RPMI8226 (cell line): Measurements from ENCODE around the gene TIE1.

Experiments
- DNase-seq: peaks from one replicate; pipeline ENCODE4 v3.0.0-alpha.2; 2015

TIE1 gene

DNA sequence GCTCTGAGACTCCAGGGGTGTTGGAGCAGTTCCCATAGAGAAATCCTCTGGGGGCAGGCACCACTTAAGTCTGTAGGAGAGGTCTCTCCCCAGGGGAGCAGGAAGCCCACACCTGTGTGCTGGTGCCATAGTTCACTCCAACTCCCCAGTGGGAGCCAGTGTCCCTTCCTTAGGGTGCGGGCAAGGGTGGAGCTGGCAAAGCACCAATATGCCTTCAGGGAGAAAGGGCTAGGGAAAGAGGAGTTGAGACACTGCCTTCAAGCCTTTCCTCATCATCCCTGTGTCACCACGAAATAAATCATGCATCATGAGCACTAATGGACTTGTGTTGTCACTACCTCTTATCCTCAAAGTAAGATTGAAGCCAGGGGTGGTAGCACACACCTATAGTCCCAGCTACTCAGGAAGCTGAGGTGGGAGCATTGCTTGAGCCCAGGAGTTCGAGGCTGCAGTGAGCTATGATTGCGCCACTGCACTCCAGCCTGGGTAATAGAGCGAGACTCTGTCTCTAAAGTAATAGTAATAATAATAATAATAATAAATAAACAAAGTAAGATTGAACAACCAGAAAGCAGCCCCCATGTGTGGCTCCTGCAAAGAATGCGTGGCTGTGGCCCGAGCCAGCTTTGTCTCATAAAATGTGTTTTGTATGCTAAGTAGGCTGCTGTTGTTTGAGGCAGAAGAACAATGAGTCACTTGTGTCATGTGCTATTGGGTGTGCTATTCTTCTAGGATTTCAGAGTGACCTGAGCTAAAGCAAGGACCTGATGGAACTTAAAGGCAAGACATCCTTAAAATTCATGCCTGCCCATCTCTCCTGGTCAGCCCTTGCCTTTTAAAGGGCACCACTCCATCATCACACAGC lies 6.7 kb upstream of the TIE1 start:
- DNase-seq, result no peak

DNA sequence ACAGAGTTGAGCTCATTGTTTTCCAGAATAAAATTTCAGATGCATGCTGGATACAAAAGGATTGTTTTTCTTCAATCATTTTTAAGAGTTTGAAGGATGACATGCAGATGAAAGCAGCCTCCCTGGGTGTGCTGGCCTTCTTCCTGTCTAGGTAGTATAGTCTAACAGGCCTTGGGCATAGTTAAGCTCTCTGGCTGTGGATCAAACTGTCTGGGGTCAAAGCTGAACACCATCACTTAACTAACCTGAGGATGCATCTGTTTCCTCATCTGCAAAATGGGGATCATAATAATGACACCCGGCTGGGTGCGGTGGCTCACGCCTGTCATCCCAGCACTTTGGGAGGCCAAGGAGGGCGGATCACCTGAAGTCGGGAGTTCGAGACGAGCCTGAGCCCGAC lies 6.0 kb upstream of the TIE1 start:
- no peak for DNase-seq

DNA sequence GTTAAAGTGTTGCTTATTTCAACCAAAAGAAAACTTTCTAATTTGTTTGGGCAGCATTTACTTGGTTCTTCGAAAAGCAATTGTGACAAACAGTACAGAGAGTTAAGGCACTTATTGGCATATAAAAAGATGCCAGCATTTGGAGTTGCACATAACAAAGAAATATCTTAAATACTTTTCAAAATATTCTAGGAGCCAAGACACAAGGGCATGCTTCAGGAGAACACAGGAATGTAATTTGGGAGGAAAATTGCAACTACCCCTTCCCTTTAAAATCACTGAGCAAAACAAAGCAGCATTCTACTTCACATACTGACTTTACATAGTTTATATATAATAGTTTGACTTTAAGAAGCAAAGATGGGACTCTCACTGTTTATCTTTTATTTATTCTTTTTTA lies 4.6 kb upstream of the TIE1 start:
- DNase-seq, result no peak

DNA sequence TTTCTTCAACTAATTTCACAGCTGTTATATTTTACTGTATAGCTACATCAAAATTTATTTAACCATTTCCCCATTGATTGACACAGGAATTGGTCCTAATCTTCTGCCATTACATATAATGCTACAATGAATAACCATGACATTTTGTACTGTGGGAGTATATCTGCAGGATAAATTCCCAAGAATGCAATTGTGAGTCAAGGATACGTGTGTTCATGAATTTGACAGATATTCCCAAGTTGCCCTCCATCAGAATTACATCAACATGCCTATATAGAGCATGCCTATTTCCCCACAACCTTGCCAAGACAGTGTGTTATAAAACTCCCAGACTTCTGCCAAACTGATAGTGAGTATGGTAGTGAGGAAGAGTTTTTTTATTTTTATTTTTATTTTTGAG lies 2.7 kb upstream of the TIE1 start:
- no peak for DNase-seq

DNA sequence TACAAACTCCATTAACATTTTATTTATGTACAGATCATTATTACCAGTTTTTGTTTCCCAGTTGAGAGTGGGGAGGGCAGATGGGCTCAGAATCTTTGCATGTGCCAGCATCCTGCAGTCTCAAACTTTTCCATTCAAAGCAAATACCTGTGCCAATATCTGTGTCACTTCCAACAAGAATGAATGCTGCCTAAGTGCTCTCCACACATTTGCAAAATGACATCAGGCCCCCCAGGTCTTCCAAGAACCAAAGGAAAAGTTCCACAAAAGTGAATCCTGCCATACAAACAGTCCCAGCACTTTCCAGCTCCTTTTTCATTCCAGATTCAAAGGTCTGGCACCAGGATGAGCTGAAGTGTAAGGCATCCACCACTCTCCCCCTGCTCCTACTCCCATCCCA lies 1.7 kb upstream of the TIE1 start:
- no peak for DNase-seq

DNA sequence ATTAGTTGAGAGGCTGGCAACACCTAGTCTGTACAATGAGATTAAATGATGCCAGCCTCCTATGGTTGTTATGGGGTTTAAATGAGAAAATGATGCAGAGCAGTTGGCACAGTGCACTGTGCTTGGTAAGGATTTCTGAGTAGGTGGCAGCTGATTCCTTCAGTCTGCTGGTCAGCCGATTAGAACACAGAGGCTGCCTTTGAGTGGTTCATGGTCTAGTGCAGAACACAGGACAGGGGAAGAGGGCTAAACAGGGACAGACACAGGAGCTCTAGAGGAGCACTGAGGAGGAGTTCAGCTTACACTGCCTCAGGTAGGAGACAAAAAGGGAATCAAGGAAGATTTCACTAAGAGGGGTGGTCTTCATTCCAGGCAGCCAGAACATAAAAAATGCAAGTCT lies 1.4 kb downstream of the TIE1 start:
- no peak for DNase-seq

DNA sequence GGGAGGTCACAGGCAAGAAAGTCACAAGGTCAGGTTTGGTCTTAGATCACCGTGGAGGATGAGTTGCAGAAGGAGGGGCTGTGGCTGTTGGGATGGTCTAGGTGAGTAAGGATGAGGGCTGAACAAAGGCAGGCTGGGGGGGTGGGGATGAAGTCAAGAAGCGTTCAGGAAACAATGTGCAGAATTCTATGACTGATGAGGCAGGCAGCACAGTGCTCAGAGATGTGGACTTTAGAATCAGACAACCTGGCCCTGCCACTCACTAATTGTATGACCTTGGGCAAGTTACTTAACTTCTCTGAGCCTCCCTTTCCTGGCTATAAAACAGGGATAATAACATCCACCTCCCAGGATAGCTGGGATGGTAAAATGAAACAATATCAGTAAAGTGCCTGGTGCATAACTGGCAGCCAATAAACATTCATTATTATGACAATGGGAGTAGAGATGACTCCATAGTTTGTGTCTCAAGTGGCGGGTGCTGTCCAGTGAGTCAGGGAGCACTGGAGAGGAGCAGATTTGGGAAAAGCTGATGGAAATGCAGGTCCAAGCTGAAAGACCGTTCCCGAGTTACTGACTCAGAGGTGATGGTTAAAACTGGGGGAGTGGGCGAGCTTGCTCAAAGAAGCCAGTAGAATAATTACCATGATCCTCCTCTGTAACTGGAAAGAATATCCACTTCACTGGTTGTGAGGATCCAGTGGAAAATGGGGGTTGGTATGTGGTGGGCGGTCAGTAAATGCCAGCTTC lies 2.1 kb downstream of the TIE1 start:
- no peak for DNase-seq

DNA sequence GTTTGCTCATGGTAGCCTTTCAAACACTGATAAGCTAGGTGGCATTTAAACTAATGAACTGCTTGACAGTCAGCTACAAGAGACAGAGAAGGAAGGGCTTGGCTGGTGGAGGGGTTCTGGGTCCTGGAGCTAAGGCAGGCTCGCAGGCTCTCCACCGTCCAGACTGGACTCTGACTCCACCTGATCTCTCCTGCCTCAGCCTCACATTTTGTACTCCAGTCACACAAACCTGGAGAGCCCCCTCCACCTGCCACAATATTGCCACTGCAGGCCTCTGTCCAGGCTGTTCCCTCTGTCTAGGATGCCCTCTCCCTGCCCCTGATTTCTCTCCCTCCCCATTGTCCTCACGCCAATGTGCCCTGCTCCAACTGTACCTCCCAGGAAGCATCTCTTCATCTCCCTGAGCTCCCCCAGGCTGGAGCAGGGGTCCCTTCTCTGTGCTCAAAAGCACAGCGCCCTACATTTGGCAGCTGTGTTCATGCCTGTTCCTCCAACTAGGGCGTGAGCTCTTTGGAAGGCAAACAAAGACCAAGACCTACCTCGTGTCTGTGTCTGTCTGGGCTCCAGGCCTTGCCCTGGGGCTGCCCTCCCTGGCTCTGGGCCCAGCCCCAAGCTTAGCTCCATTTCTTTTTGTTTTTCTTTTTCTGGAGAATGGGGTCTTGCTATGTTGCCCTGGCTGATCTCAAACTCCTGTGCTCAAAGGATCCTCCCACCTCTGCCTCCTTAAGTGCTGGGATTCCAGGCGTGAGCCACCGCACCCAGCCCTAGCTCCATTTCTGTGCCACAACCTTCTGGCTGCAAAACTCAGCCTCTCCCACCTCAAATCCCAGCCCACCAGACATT lies 2.9 kb downstream of the TIE1 start:
- no peak for DNase-seq

DNA sequence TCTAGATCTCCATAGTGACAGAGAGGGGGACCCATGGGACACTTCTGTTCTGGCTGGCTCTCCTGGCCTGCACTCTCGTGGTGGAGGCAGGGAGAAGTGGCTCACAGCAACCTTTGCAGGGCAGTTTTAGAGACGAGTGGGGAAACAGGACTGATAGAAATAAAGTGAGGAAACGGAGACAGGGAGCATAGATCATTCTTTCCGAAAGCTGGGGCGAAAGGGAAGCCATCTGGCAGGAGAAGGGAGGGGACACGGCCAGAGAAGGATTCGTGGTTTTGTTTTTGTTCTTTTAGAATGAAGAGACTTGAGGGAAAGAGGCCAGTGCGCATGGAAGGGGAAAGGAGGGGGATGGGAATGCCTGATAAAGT lies 3.5 kb downstream of the TIE1 start:
- no peak for DNase-seq

DNA sequence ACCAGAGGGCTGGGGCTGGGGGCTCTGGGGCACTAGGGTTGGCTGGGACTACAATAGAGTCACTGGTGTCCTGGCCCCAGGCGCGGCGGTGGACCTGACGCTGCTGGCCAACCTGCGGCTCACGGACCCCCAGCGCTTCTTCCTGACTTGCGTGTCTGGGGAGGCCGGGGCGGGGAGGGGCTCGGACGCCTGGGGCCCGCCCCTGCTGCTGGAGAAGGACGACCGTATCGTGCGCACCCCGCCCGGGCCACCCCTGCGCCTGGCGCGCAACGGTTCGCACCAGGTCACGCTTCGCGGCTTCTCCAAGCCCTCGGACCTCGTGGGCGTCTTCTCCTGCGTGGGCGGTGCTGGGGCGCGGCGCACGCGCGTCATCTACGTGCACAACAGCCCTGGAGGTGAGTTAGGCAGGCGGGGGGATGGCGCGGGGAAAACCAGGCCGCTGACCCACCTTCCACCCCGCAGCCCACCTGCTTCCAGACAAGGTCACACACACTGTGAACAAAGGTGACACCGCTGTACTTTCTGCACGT lies 4.1 kb downstream of the TIE1 start:
- DNase-seq, result no peak

DNA sequence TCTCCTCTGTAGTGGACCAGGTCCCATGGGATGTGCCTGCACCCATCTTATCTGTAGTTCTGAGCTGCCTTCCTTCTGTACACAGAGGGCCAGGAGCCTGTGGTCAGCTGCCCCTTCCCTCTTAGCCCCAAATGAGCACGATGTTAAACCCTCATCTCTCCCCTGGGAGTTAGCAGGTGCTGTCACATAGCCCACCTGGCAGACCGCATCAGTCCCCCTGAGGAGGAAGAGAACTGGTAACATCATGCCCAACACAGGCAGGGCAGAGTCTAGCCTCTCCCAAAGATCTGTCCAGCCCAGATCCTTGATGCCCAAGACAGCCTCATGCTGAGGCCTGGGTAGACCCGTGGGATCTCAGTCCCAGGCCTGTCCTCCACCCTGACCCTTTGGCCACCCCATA lies 4.7 kb downstream of the TIE1 start:
- DNase-seq, result no peak

DNA sequence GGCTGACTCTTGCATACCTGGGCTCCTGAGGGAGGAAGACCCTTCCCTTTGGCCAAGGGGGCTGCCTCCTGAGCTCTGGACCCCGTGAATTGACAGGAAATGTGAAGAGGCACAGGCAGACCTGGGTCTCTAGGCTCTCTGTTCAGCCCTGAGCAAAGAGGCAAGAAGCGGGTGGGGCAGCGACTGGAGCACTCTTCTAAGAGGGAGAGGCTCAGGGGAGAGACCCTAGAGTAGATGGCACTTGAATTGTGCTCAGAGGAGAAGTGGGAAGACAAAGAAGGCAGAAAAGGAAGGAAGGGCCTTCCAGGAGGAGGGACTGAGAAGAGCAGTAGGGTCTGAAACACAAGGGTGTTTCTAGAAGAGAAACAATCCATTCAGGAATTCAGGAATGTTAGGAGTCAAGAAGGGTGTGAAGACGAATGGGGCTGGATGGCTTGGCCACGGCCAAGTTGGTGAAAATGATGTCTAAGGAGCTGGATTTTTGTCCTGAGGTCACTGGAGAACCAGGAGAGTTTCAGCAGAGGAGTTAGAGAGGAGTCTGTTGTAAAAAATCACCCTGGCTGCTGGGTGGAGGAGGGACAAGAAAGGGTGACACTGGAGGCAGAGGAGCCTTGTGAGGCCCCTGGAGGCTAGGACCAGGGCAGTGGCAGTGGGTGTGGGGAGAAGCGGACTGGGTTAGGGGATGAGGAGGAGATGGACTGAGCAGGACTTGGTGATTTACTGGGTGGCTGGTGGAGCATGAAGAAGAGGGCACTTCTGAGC lies 5.3 kb downstream of the TIE1 start:
- DNase-seq, result no peak

DNA sequence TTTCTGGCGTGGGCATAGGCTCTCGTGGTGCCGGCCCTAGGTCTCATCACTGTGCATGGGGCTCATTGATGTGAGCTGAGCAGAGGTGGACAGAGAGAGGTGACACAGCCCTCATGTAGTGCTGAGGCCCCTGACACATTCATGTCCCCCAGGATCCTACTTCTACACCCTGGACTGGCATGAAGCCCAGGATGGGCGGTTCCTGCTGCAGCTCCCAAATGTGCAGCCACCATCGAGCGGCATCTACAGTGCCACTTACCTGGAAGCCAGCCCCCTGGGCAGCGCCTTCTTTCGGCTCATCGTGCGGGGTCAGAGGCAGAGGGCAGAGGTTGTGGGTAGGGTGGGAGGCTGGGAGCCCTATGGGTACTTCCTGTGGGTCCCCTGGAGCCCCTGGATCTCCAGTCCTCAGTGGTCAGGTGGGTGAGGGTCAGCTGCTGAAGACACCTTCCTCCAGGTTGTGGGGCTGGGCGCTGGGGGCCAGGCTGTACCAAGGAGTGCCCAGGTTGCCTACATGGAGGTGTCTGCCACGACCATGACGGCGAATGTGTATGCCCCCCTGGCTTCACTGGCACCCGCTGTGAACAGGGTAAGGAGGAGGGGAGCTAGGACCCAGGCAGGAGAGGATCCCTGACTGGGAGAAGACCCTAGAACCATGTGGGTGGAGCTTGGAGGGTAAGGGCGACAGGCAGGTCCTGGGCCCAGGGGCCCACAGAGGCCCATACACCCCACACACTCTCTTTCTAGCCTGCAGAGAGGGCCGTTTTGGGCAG lies 6.1 kb downstream of the TIE1 start:
- DNase-seq, result peak; percentile 25

DNA sequence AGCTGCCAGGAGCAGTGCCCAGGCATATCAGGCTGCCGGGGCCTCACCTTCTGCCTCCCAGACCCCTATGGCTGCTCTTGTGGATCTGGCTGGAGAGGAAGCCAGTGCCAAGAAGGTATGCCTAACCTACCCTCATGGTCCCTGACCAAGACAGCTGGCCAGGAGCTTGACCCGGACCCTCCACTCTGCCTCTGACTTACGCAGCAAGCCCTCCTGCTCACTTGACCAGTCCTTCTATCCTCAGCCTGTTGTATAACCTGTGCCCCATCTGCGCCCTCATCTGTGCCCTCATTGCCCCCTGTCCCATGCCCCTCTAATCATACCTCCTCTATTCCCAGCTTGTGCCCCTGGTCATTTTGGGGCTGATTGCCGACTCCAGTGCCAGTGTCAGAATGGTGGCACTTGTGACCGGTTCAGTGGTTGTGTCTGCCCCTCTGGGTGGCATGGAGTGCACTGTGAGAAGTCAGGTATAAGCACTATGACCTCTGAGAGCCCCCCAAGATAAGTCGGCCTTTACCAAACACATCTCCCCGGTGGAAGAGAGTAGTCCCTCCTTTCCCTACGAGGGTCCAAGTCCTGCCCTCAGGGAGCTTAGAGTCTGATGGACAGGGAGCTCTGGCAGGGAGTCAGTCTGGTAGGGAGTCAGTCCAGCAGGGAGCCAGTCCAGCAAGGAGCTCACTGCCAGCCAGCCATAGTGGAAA lies 6.8 kb downstream of the TIE1 start:
- no peak for DNase-seq

DNA sequence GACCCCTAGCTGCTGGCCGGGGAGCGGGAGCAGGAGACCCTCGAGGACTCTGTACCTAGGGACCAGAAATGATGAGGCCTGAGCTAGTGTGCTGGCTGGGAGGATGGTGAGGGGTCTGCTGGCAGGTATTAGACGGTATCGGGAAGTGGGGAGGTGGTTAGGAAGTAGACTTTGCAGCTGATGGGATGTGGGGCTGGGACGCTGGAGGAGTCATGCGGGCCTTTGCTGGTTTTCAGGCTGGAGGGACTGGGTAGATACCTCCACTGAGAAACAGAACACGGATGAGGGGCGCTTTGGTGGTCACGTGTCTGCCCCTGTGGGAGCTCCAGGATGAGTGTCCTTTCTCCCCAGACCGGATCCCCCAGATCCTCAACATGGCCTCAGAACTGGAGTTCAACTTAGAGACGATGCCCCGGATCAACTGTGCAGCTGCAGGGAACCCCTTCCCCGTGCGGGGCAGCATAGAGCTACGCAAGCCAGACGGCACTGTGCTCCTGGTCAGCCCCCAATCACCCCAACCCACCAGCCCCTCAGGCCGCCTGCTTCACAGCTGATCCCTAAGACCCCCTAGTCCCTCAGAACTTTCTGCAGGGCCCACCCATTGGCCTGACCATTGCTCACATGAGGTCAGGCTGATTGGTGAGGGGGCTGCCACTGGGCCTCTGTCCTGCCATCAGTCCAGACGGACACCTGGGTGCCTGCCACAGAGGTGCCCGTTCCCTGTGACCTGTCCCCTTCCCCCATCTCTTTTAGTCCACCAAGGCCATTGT lies 8.0 kb downstream of the TIE1 start:
- peak; percentile 21 for DNase-seq

DNA sequence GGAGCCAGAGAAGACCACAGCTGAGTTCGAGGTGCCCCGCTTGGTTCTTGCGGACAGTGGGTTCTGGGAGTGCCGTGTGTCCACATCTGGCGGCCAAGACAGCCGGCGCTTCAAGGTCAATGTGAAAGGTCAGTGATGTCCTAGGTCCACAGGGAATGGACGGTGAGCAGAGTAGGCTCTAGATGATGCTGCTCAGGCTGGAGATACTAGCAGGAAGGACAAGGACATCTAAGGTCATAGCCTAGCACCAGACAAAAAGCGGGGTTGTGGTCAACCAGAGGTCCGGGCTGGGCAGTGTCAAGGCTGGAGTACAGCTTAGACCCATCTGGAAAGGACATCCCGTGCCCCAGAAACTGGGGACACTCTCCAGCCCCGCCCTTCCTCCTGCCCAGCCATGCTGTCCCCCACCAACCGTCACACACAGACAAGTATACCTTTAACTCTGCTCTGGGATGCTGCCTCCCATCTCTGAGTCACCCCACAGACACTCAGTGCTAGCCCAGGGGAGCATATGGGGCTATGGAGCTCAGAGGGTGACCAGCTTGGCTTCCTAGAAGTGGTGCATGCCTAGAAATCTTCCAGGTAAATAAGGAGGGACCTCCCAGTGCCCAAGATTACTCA lies 8.7 kb downstream of the TIE1 start:
- no peak for DNase-seq

DNA sequence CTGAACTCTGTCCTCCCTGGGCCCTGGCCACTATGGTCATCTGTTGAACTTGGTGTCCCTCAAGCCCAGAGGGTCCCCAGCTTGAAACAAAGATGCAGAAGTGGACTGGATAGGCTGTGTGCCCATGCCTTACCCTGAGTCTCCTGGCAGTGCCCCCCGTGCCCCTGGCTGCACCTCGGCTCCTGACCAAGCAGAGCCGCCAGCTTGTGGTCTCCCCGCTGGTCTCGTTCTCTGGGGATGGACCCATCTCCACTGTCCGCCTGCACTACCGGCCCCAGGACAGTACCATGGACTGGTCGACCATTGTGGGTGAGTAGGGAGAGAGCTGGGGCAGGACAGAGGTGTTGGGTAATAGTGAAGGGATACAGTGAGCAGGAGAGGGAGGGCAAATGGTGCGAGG lies 10.7 kb downstream of the TIE1 start:
- no peak for DNase-seq

DNA sequence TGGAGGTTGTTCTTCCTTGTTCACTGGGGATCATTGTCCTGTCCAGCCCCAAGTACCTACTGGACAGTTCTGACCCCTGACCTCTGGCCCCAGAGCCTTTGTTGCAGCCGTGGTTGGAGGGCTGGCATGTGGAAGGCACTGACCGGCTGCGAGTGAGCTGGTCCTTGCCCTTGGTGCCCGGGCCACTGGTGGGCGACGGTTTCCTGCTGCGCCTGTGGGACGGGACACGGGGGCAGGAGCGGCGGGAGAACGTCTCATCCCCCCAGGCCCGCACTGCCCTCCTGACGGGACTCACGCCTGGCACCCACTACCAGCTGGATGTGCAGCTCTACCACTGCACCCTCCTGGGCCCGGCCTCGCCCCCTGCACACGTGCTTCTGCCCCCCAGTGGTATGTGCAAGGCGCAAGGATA lies 11.4 kb downstream of the TIE1 start:
- DNase-seq, result no peak

DNA sequence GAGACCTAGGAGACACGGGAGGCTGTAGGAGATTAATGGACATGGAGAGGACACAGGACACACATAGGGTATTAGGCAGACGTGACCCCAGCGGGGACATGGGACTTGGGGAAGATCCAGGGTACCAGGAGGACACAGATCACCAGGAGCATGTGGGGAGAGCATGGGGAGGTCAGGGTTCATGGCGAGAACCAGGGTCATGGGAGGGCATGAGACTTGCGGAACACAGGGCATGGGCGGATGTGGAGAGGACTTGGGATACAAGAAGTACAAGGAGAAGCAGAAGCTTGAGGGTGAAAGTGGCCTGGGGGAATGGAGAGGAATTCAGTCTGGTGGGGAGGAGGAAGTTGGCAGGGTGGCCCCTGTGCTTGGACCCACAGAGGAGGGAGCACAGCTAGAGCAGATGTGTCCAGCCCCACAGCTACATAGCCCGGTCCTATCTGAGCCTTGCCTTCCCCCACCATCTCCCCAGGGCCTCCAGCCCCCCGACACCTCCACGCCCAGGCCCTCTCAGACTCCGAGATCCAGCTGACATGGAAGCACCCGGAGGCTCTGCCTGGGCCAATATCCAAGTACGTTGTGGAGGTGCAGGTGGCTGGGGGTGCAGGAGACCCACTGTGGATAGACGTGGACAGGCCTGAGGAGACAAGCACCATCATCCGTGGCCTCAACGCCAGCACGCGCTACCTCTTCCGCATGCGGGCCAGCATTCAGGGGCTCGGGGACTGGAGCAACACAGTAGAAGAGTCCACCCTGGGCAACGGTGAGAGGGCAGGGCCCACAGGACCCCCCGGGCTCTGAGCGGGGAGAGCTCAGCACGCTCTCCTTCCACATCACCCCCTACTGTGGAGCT lies 12.1 kb downstream of the TIE1 start:
- DNase-seq, result no peak
